Hematopoietic multipotent progenitor cell treated with erythropoietin and hydrocortisone succinate and interleukin-3 and kit ligand, for 17 days (in vitro differentiated cells): ENCODE measurements around the gene CBX4.

Source experiments
- DNase-seq: peaks from one replicate; pipeline ENCODE4 v3.0.0-alpha.2; 2015; ENCODE audit warnings: low spot score

Gene CBX4

DNA sequence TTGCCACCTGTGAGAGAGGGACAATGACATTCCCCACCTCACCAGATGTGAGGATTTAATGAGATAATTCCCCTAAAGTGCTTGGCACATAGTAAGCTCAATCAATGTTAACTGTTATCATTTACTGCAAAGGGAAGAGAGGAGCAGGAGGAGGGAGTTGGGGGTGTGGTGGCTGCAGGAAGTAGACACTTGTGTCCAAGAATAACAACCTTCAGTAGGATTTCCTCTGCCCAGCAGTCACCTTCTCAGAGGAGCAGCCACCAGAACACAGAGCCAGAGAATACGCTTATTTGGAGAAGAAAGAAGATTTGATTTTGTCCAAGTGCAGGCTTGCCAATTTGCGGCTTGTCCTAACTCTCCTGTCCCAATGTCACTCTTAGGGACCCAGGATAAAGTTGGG lies 10.2 kb downstream of the CBX4 start:
- DNase-seq = no peak

DNA sequence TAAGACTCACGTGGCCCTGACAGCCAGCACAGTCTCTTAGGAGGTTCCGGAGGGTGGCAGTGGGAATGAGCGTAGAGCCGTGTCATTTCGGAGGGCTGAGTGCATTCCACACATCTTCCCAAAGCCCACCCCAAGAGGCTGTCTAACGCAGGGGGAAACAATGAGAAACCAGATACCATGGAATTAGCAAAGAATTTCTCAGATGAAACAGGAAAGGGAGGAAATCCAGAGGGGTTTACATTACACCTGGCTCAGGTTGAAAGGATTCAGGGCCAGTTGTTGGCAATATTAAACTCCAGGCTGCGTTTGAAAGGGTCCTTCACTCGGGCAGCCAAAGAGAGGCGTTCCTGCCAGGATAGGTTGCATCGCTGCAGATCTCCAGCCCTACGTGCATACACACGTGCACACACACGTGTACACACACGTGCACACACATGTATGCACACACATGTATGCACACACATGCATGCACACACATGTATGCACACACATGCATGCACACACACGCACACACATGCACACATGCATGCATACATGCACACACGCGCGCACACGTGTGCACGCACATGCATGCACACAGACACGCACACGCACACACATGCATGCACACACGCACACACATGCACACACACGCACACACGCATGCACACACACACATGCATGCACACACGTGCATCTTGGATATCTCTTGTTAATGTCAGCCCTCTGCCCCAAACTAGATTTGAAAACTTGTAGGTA lies 12.2 kb downstream of the CBX4 start:
- no peak for DNase-seq

DNA sequence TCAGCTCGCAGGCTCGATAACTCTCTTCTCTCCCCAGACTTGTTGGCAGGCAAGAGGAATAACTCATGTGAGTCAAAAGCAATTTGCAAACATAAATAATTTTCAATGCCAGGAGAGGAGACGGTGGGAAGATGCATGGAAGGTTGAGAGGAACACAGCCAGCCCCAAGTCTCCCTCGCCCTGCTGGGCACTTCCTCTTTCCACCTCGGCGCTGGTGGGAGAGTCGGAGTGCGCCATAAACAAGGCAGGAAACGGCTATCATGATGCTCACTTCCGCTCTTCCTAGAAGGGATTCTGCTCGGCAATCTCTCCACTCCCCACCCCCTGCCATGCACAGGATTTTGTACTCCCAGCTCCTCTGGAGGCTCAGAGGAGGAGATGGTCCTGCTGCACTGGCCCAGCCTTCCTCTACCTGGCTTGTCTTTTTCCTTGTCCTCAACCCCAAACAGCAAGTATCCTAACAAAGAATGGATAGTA lies 13.0 kb downstream of the CBX4 start:
- no peak for DNase-seq

DNA sequence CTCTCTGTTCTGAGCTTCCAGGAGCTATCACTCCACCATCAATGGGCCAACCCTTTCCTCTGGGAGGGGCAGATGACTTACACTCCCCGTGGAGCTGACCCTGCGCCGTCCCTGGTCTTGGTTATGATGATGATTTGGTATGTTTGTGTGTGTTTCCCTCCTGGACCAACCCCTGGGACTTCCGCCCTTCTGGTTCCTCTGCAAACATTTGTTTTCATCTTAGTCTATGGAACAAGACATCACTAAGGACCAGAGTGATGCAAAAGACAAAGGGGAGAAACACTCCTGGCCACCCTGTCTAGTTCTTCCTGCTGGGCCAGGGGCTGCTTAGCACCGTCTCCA lies 13.7 kb downstream of the CBX4 start:
- DNase-seq = no peak

DNA sequence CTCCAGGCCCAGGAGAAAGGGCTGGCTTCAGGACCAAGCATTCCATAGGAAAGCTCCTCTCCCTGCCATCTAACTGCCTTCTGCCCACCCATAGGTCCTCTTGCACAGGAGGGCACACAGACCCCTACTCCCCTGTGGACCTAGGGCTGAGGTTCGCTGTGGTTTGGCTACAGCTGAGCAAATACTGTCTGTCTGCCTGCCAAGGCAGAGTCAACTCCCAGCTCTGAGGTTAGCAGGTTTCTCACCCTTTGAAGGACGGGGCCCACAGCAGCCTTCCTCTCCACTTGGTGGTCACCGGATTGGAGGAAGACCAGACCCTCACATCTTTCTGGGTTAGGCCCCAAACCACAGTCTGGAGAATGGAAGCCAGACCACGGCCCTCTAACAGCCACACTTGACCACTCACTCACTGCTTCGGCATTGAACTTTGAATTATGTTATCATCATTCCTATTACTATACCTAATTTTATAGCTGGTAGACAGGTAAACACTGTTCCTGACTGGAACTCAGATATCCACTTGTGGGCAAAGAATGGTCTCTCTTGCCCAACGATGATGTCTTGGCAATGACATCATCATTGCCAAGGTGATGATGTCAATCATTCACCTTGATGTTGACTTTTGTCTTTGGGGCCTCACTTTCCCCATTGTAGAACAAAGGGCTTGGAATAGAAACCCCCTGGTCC lies 14.2 kb downstream of the CBX4 start:
- DNase-seq = no peak

DNA sequence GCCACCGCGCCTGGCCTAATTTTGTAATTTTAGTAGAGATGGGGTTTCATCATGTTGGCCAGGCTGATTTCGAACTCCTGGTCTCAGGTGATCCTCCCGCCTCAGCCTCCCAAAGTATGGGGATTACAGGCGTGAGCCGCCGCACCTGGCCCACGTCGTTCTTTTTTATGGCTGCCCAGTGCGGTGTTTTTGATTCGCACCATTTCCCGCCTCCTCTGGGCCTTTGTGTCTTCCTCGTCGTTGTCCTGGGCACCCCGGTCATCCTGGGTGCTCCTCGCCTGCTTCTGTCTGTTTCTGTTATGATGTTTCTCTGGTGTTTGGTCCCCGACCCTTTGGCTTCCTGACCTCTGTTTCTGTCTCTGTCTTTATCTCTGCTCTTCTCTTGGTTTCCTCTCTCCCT lies 15.0 kb downstream of the CBX4 start:
- no peak for DNase-seq

DNA sequence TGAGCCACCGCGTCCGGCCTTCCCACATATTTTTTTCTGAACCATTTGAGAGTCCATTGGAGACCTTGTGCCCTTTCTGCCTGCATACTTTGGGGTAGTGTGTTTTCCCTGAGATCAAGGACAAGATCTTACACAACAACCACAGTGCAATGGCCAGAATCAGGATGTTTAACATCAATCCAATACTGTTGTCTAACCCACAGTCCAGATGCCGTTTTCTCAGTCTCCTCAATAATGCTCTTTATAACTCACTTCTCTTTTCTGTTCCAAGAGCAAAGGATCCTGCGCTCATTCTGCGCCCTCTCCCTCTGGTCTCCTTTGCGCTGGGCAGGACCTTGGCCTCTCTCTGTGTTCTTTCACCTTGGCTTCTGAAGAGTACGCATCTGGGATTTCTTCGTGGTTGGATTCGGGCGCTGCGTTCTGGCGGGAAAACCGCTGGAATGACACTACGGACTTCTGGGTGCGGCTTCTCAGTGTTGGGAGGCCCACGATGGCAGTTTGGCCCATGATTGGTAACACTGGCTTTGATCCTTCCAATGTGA lies 16.6 kb downstream of the CBX4 start:
- no peak for DNase-seq

DNA sequence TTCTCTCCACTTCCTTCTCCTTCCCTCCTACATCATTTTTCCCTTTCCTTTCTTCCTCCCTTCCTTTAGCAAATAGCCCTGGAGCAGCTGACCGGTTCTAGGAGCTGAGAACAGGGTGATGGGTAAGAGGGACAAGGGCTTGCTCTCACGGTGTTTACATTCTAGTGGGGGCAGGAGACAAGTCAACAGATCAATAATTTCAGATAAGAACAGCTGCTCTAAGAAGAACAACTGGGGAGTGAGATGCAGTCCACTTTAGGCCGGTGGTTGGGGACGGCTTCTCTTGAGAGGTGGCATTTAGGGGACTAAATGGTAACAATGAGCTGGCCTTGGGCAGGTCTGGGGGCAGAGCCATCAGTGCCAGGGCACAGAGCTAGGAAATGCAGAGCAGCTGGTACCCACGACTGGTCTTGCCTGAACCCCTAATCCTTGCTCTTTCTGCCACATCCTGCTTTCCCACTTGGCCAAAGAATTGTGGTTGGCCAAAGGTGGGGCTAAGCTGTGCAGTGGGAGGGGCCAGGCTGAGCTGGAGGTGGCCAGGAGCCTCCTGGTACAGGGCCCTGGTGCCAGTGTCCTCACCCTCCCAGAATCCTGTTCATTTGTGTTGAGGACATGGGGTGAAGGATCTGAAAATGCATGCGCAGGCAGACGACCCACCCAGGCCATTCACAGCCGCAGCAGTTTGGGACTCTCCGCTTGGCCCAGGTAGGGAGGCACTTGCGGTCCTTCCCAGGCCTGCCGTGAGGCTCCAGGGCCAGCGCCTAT lies 17.7 kb downstream of the CBX4 start:
- no peak for DNase-seq

DNA sequence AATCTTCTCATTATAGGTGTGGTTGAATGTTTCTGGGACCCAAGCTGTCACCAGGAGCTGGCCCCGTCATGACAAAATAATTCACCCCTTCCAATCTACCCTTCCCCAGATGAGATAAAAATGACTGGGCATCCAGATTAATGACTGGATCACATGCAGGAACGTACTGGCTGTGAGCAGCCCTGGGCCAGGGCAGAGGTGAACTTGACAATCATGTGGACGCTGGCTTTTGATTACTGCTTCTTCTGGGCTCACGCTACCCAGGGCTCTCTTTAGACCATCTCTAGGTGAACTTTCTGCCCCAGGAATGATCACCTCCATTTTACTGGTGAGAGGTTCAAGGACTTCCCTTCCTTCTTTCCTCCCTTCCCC lies 18.3 kb downstream of the CBX4 start:
- no peak for DNase-seq

DNA sequence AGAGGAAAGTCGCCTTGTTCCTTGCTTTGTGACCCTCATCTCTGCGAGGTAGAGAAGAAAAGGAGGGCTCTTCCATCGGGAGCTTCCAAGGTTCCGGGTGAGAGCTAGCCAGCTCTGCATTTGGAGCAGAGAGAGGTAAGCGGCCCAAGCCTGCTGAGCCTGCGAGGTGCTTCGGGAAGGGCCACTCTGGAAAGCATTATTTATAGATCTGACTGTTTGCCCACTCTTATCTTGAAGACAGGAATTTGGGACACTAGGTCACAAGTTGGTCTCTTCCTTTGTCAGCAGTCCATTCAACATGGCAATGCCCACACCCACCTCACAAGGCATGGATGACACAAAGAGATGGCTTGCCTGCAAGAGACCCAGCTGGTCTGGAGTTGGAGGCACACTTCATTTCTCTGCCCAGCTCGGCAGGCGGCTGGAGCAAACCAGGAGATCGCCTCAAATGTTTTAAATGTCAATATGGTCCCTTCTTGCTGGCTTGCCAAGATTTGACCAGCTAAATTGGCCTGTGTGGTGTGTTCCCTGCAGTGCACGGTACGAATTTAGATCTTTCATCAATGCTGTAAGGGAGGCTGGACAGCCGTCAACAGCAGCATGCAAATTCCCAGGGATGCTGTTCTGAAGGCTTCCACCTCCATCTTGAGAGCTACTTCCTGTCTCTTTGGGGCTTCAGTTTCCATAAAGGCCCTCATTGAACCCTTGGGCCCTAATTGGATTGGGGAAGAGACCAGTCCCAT lies 19.5 kb downstream of the CBX4 start:
- DNase-seq = no peak

DNA sequence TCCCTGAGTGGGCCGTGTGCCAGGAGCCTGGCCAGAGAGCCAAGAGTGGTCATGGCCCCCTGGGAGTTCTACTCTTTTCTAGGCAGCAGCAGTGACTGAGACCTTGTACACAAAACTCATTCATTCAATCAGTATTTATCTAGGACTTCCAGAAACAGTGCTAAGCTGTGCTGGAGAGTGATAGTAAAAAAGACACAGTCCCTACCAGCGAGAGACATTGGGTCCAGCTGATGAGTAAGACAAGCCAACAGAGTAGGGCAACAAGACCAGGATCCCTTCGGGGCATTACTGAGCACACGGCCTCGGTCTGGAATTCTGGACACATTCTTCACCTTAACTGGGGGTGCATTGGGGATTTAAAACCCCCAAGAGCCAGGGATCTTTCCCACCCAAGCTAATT lies 20.2 kb downstream of the CBX4 start:
- no peak for DNase-seq

DNA sequence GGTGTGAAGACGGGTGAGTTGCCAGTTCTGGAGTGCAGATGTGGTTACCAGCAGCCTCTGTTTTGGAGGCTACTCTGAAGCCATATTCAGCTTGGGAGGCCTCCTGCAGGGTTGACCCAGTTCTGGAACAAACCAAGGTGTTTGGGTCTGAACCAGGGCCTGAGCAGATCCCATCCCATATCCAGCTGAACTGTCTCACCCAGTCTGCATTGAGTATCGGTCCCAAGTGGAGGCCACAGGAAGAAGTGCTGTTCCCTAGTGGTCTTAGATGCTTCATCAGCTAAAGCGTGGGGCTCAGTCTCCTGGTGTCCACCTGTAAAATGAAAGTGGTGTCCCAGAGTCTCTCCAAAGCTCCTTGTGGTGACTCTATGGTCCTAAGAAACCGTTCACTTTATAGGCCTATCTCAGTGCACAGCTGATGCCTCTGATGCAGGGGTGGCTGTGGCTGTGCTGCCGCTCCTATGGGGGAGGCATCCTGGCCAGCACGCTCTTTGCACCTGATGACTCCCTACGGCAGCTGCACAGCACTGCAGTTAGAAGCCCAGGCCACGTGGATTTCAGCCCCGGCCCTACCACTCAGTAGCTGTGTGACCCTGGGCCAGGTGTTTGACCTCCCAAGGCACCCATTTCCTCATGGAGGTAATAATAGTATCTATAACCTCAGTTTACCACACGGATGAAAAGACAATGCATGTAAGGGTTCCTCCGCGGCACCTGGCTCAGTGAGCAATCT lies 21.0 kb downstream of the CBX4 start:
- no peak for DNase-seq

DNA sequence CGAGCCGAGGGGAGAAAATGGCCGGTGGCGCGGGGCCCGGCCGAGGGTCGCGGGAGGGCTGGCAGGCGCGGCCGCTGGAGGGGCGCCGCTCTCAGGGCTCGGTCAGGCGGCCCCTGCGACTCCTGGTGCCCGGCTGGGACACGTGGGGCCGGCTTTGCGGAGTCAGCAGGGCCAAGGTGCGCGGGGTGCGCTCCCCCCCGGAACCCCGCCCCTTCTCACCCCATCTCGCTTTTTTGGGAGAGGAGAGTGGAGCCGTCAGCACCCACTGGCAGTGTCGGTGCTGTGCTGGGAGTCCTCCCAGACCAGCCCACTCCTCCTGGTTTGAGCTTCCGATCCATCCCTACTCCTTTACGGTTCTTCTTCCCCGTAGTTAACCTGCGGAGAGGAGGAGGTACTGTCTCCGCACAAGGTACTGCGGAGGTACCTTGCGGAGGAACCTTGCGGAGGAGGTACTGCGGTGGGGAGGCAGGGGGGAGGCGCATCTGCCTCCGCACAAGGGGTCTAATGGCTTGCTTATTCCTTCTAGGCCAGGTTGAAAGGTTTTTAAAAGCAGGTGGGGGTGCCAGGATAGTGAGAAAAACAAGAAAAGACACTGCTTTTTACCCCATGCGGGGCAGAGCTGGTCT lies 23.3 kb downstream of the CBX4 start:
- no peak for DNase-seq

DNA sequence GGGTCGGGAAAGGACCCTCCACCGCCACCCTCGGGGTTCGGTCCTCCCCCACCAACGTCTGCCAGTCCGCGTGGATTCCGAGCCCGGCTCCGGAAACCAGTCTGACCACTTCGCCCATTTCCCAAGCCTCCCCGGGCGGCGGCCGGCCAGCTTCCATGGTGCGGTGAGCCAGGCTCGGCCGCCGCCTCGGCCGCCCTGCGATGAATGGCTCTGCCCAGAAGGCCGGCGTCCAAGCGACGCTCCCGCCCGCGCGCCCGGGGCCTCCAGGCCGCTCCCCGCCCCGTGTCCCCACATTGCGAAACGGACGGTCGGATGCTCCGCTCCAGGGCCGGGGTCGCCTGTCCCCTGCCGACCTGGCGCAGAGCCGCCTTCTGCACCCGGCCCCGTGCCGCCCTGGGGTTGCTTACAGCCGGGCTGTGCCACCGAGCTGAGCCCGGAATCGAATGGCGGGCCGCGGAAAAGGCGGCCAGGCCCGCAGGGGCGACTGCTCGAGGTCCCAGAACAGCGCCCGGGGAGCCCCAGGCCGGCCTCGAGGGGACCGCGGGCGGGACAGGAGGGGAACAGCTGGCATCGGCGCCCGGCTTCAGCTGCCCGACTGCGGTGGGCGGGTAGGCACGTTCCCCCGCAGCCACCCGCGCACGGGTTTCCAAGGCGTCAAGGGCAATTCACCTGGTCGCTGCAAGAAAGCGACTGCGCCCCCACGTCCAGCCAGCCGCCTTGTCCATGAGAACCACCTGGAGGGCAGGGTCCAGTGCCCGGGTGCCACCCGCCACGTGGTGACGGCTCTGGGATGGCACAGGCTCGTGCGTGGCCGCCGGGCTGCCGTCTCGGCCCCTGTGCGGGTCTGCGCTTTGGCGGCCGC lies 24.0 kb downstream of the CBX4 start:
- DNase-seq = no peak

DNA sequence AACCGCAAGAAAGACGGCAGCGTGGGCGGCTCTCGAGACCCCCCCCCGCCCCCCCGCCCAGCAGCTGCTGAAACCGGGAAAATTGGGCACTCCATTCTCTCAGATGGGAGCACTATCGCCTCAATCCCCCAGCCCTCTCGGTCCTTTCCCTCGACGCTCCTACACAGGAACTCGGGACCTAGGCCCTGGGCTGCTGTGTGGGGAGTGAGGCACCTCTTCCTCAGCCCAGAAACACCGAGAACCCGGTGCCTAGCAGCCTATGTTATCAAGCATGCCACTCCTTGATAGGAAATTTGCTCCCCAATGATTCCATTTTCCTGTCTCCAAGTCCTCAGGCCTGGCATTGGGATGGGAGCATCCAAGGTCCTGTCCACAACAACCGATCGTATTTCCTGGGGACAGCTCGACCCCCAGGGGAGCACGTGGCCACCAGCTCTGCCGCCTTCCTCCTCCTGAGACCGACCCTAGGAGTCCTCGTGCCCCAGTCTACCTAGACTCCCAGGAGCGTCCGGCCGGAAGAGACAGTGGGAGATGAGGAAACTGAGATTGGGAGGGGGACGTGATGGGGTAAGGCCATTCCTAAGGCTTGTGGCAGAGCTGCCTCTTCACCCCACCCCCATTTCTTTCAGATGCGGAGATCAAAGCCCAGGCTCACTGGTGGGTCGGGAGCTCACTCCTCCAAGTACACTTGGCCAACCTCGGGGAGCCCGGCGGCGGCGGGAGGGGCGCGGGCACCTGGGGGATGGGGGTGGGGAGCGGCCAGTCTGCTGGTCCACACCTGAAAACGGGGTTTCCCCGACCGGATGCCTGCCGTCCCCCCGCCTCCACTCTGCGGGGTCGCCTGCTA lies 24.9 kb downstream of the CBX4 start:
- no peak for DNase-seq

DNA sequence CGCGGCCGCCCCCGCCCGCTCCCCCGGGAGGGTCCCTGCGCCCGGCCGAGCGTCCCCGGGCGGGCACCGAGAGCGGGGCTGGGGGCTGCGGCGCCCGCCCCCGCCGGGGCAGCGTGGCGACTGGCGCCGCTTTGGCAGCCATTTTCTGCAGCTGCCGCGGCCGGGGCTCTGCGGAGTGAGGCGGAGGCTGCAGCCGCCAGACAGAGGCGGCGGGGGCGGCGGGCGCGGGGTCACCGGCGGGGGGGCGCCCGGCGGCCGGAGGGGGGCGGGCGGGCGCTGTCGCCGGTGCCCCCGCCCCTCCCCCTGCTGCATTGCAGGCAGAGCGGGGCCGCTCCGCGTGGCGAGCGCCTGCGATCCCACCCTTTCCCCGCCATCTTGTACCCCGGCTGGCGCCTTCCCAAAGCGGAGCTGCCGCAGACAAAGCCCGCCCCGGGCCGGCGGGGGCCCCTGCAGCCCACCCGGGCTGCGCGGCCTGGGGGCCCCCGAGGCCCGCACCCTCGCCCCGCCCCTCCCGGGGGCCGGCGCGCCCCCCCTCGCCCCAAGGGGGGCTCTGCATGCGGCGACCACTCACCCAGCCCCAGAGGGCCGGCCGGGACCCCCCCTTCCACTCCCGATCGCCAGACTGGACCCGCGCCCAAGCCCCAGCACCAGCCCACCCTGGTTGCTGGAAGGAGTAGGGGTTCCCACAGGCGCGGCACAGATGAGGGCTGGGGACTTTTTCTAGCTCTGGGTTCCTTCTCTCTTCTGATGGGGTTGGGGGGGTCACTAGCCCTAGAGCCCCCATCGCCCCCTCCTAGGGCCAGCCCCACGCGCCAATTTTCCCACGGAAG lies 25.7 kb downstream of the CBX4 start:
- no peak for DNase-seq

DNA sequence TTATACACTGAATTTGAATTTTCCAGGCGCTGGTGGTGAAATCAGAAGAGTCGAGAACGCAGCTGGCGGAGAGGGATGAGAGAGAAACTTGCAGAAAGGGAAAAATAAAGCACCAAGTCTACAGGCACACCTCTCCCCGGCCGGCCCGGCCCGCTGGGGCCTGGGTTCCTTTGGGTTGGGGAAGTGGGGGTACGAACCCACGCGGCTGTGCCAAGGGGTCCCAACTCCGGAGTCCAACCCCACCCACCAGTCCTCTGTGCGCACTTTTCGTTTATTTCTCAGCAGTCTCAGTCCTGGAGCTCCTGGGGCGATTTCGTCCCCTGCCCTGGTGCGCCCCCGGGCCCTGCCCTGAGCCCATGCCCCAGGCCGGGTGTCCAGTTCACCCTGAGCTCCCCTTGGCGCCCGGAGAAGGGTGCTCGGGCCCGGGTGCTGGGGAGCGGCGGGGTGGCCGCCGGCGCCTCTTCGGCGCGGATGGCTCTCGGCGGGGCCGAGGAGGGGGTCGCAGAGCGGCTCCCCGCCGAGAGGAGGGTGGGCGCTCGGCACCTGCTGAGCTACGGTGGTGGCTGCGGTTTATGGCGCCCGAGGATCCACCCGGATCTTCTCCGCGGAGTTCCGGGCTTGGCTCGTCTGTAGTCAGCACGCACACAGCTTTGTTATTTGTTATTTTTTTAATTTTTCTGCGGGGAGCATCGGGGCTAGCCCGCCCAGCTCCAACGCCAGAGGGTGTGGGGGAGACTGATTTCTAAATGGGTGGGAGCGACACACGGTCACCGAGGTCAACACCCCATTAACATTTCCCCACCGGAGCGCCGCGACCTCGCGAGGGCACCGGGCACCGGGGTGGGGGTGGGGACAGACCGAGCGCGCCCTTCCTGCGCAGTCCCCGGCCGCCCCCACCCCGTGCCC lies 26.6 kb downstream of the CBX4 start:
- DNase-seq = no peak
